ENCODE data around the gene TRIP12.
"Not testable (repeated sequence)": the region's sequence is repeated elsewhere in the genome, so short reads cannot be mapped to it uniquely, and the experiment has no call there.

Gene TRIP12

DNA sequence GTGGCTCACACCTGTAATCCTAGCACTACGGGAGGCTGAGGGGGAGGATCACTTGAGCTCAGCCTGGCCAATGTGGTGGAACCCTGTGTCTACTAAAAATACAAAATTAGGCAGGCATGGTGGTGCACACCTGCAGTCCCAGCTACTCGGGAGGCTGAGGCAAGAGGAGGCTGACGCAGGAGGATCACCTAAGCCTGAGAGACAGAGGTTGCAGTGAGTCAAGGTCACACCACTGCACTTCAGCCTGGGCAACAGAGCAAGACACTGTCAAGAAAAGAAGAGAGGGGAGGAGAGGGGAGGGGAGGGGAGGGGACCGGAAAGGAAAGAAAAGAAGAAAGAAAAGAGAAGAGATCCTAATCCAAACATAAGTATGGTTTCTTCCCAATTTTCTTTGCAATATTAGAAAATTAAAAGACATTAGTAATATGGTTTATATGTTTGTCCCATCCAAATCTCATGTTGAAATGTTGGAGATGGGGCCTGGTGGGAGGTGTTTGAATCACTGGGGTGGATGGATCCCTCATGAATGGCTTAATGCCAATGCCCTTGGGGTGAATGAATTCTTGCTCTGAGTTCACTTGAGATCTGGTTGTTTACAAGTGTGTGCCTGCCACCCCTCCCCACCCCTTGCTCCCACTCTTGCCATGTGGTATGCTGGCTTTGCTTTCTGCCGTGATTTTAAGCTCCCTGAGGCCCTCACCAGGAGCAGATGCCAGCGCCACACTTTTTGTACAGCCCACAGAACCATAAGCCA is 50.7 kb downstream of the TRIP12 start:
- DNase-seq = no peak

DNA sequence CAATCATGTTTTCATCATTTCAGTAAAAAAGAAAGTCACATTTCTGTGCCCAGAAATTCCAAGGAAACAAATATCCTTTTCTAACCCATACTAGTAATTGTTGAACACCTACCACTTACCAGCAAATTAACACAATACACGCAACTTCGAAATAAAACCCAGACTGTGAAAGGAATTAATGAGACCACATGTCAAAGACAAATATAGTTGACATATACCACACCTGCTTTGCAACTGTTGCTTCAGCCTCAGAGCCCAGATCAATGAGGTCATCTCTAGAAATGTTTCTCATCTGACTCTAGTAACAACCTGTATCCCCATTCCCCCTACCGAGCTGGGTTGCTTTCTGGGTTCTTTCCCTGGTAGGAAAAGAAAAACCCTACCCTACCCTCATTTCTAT is 52.6 kb downstream of the TRIP12 start:
- no peak for DNase-seq

DNA sequence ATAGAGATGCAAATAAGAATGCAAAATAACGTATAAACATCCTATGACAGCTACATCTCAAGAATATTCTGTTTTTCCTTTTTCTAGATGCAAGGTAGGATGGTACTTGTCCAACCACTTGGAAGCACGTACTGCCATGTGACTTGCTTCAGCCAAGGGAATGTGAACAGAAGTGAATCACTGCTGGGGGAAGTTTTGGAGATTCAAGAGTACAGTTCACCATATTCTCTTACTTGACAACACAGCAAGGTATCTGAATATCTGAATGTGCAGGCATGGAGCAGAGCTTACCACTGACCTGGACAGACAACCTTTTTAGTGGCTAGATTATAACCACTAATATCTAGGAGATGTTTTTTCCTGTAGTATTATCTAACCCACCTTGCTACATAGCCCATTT is 53.0 kb downstream of the TRIP12 start:
- DNase-seq = no peak

DNA sequence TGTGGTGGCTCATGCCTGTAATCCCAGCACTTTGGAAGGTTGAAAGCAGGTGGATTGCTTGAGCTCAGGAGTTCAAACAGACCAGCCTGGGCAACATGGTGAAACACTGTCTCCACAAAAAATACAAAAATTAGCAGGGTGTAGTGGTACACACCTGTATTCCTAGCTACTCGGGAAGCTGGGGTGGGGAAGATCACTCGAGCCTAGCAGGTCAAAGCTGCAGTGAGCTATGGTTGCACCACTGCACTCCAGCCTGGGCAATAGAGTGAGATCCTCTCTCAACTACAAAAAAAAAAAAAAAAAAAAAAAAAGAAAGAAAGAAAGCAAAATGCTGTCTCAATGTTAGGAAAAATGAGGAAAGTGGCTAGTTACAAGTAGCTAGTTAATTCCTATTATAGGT is 56.8 kb downstream of the TRIP12 start:
- no peak for DNase-seq

DNA sequence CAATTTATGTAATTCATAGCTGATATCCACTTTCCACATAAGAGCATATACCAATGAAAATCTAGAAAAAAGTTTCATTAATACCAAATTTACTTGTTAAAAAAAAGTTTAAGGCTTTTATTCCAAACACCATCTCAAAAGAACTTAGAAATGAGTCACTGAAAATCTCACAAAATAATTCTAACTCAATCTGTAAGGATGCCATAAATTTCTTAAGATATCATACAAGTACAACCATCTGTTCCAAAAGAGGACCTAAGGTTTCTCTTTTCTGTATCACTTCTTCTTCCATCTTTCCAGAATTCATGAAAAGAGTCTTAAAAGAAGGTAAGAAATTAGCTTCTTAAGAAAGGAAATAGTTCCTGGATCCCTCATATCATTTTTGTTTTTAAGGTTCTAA is 60.4 kb downstream of the TRIP12 start:
- DNase-seq = no peak

DNA sequence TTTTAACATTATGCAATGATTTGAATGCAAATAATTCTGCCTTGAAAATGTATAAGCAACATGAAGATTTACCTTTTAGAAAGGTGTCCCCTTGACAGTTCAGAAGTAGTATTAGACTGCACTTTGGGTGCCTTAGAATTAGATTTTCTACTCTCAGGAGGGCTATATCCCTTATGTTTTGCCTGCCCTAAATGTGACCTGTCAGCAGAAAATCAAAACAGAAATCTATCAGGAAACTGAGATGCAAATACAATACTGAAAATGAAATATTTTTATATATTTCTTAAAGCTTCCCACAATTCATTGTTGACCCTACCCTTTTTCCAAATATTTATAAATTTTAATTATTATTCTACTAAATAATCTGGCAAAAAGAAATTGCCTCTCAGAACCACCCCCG is 61.5 kb downstream of the TRIP12 start:
- DNase-seq = no peak

DNA sequence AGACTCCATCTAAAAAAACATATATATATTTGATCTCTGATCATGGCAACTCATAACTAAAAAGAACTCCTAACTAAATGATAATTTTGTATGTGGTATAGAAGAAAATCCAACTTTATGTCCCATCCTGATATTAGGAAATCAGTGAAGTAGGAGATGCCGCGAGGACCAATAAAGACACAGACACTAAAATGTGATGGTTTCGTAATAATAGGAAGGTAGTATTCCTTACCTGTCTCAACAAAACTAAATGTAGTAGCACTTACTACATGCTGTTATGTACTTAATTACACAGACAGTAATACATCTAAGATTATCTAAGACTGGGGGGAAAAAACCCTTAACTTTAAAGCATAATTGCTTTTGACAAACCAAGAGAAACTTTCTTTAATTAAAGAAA is 63.5 kb downstream of the TRIP12 start:
- DNase-seq = no peak

DNA sequence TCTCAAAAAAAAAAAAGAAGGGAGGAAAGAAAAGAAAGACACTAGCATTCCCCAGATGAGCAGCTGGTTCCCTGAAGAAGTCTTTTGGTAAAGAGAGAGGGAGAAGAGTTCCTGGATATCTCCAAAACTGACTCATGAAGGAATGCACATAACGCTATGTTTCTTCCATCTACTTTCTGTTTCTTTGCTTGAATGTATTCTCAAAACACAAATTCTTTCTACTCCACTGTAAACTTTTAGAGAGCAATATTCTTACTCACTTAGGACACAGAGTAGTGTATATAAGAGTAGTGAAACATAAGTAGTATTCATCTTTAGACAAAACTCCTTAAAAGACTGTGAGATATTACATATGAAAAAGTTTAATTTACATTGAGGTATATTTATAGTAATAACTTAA is 64.2 kb downstream of the TRIP12 start:
- DNase-seq = no peak

DNA sequence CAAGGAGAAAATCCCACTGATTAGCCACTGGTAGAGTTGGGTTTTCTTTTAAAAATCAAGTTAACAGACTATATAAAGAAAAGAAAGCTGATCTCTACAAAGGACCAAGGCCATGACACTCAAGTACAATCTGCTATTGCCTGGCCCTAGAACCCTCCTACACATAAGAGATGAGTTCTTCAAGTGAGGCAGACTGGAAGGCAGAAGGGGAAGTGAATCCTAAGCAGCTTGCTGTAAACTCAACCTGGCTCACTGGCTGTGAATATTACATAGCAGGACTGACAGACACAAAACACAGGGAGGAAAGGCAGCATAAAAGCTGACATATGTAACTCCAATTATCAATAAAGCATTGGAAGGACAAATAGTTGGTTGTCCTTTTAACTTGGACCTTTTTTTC is 65.4 kb downstream of the TRIP12 start:
- no peak for DNase-seq

DNA sequence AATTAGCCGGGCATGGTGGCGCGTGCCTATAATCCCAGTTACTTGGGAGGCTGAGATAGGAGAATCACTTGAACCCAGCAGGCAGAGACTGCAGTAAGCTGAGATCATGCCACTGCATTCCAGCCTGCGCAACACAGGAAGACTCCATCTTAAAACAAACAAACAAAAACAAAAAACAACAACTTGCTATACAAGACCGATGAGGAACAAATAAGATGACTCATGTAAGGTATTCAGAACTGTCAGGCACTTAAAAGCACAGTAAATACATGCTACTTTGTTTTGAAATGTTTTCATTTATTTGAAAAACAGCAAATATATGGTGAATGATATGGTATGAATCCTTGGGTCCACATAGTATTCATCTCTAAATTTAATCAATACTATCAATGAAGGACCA is 66.7 kb downstream of the TRIP12 start:
- DNase-seq = no peak

DNA sequence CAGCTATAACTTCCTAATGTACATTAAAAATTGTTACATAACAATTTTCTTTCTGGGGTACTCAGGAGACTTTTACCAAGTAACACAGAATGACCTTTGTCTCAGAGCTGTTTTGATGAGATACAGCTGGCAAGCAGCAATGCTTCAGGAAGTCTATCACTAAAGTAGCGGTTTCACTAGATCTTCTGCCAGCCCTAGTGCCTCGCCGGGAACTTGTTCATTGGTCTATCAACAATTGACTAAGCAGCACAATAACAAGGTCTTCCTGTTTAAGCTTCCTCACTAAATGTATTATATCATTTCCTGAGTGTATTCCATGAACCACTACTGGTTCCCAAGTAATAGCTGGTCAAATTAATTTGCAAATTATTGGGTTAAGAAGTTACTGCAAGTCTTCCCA is 69.2 kb downstream of the TRIP12 start:
- DNase-seq = peak; percentile 1

DNA sequence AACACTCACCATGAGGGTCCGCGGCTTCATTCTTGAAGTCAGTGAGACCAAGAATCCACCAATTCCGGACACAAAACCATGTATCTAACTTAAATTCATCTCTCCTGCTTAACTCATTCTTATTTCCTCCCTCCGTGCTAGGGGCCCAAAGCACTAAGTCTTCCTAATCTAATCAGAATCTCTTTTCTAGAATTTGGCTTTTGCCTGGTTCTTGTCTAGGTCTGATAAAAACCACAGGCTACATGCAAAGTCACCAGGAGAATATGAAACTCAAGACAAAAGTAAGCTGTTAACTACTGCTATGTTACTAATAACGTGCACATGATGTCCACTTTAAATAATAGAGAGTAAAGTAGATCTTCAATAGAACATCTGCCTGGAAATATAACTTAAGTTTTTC is 69.9 kb downstream of the TRIP12 start:
- no peak for DNase-seq

DNA sequence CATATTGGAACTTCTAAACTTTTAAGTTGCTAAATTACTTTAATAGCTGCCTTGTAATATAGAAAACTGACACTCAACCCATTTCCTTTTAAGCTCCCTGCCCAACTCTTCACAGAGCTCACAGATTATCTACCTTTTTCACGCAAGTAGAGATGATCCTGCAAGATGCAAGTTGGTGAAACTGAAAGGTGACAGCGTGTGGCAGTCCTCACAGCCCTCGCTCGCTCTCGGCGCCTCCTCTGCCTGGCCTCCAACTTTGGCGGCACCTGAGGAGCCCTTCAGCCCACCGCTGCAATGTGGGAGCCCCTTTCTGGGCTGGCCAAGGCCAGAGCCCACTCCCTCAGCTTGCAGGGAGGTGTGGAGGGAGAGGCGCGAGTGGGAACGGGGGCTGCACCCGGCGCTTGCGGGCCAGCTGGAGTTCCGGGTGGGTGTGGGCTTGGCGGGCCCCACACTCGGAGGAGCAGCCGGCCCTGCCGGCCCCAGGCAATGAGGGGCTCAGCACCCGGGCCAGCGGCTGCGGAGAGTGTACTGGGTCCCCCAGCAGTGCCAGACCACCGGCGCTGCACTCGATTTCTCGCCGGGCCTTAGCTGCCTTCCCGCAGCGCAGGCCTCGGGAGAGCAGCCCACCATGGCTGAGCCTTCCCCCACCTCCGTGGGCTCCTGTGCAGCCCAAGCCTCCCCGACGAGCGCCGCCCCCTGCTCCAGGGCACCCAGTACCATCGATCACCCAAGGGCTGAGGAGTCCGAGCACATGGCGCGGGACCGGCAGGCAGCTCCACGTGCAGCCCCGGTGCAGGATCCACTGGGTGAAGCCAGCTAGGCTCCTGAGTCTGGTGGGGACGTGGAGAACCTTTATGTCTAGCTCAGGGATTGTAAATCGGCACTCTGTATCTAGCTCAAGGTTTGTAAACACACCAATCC is 71.2 kb downstream of the TRIP12 start:
- DNase-seq = not testable (repeated sequence)

DNA sequence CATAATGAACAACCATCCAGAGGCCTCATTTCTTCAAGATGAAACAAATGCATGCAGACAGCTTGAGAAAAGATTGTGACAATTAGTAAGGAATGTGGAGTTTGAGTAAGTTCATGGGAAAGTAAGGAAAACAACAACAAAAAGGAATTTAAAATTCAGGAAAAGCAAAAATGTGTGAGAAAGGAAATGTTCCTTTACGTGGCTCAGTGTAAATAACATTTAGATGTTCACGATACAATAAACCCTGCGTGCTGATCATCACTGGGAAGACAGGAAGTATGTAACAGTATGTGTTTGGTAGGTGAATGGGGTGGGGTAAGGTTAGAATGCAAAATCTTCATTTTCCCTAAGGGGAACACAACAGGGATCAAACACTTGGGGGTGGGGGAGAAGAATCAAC is 72.7 kb downstream of the TRIP12 start:
- DNase-seq = no peak

DNA sequence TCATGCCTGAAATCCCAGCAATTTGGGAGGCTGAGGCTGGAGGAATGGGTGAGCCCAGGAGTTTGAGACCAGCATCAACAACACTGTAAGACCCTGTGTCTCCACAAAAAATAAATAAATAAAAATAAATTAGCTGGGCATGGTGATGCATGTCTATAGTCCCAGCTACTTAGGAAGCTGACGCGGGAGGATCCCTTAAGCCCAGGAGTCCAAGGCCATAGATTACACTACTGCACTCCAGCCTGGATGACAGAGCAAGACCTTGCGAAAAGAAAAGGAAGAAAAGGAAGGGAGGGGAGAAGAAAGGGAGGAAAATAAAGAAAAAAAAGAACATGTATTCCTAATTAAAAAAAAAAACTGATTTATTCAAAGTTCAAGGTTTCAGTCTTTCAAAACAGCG is 78.2 kb downstream of the TRIP12 start:
- no peak for DNase-seq

DNA sequence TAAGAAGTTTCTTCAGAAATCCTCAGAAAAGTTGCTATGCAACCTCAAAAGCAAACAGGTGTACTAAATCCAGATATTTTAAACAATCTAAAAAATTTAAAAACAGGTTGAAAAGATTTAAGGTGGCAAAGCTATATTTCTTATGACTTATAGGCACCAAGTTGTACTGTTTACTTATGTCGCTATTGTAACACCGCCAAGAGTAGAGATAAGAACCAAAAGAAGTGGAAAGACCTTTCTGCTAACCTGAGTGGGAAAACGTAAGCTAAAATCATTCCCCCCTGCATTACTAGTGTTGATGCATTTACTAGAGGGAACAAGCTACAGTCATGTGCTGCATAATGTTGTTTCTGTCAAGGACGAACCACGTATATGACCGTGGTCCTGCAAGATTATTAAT is 83.1 kb downstream of the TRIP12 start:
- no peak for DNase-seq

DNA sequence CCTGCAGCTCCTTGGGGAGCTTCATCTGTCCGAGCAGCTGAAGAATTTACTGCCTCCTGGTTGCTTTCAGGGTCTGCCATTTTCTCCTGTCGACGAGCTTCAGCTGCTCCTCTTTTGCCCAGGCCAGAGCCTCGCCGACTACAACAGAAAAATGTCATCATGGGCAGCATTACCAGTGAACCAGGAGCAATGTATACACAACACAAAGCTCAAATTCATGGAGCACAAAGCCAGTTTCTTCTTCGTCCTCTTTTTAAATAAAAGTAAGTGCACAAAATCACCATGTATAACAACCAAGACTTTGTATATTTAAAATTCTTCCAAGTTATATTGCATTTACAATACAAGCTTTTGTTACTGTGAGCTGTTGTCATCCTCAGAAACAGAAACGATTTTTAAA is 85.0 kb downstream of the TRIP12 start:
- DNase-seq = no peak

DNA sequence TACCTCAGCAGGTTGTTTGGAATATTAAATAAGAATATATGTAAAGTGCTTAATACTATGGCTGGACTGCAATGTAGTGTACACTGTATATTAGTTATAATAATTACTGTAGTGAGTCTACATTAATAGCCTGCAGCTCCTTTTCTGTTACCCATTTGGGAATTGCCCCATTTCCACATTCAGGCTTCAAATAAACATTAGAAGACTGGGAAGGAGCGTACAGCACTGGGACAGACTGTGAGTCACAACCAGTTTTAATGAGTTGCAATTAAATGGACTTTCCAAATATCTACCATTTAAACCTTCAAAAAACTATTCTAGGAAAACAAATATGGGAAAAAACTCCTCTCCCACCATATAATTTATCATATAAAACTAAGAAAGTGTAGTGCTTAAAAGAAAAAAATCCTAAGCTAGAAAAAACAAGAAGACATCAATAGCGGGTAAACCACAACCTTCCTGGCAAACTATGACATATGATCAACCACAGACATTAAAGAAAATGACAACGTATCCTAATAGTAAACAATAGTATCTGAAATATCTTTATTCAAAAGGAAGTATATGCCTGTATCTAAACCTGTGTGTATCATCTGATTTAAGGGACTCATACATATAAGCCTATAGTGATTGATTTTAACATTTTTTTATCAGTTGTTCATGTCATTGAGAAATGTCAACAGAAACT is 86.1 kb downstream of the TRIP12 start:
- no peak for DNase-seq

DNA sequence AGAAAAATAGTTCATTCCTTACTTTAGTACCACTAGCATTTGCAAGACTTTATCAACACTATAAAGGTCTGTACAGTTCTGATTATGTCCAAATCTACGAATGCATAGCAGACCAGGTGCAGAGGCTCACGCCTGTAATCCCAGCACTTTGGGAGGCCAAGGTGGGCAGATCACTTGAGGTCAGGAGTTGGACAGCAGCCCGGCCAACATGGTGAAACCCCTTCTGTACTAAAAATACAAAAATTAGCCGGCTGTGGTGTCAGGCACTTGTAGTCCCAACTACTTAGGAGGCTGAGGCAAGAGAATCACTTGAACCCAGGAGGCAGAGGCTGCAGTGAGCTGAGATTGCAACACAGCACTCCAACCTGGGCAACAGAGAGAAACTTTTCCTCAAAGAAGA is 87.4 kb downstream of the TRIP12 start:
- DNase-seq = not testable (repeated sequence)

DNA sequence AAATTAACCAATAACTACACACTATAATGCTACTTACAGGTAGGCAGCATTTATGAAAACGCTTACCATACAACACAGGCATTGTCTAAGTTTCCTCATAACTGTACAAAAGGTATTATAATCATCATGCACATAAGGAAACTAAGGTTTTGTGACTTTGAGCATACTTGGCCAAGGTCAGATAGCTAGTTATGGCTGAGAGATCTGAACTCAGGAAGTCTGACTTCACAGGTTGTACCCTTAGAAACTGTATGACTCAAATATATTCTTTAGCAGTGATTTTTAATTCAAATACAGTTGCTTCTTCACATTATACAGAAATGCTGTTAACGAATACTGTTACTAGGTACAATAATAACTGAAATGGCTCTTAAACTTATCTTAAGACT is 89.3 kb downstream of the TRIP12 start:
- no peak for DNase-seq

DNA sequence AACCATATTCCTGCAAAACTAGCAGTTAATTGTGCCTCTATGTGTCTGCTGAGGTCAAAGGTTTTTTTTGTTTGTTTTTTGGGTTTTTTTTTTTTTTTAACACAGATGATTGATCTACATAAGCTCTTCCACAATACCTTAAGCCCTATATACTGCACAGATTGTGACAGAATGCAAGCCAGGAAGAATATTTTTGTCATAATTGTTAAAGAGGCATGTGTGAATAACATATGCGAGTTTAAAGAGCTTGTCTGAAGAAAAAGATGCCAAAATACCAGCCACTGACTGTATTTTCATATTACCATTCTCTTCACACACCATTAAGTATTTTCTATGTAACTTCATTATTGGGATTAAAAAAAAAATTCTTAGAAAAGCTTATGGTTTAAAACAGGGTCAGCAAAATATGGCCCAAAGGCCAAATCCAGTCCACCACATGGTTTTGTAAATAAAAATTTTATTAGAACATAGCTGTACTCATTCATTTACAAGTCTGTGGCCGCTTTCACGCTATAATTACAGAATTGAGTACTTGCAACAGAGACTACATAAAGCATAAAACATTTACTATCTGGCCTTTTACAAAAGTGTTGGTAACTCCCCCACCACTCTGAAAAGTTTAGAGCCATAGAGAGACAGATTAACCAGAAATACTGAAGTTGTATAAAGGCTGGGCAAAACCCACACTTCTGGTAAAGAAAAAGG is 89.9 kb downstream of the TRIP12 start:
- DNase-seq = no peak

DNA sequence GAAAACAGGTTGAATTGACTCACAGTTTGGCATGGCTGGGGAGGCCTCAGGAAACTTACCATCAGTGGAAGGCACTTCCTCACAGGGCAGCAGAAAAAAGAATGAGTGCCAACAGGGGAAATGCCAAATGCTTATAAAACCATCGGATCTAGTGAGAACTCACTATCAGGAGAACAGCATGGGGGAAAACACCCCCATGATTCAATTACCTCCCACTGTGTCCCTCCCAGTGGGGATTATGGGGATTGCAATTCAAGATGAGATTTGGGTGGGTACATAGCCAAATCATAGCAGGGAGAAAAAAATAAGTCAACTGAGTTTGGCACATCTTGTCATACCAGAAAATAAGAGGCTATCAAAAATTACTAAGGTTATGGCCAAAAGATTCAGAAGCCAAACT is 96.3 kb downstream of the TRIP12 start:
- DNase-seq = no peak

DNA sequence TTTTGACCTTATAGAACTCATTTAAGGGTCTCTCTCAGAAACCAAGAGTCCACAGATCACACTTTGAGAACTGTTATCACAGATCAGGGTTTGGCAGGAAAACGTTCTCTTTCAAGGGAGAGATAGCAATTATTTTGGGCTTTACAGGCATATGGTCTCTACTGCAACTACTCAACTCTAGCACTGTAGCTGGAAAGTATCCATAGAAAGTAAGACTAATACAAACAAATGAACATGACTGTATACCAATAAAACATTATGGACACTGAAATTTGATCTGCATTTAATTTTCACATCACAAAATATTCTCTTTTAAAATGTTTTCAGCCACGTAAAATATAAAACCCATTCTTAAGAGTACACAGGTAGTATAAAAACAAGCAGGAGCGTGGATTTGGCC is 100.5 kb downstream of the TRIP12 start:
- no peak for DNase-seq
